ENCODE results near the gene DNAJC27.

The DNAJC27 gene

GRCh38 chr2:24908461-24908901 lies 63.3 kb downstream of the DNAJC27 start:
- no peak for DNase-seq (ENCODE audit: low read depth in 1 of 2, low spot score in 1 of 2)

GRCh38 chr2:24907116-24907515 lies 64.6 kb downstream of the DNAJC27 start:
- no peak for DNase-seq (ENCODE audit: low read depth in 1 of 2, low spot score in 1 of 2)

GRCh38 chr2:24906466-24906865 lies 65.3 kb downstream of the DNAJC27 start:
- no peak for DNase-seq (ENCODE audit: low read depth in 1 of 2, low spot score in 1 of 2)

GRCh38 chr2:24903161-24904103 lies 68.3 kb downstream of the DNAJC27 start:
- DNase-seq (ENCODE audit: low read depth in 1 of 2, low spot score in 1 of 2): no peak

GRCh38 chr2:24899361-24899910 lies 72.3 kb downstream of the DNAJC27 start:
- no peak for DNase-seq (ENCODE audit: low read depth in 1 of 2, low spot score in 1 of 2)

GRCh38 chr2:24898122-24899109 lies 73.3 kb downstream of the DNAJC27 start:
- no peak for DNase-seq (ENCODE audit: low read depth in 1 of 2, low spot score in 1 of 2)

GRCh38 chr2:24894750-24895149 lies 77.0 kb downstream of the DNAJC27 start:
- DNase-seq (ENCODE audit: low read depth in 1 of 2, low spot score in 1 of 2): no peak

GRCh38 chr2:24893934-24894333 lies 77.8 kb downstream of the DNAJC27 start:
- no peak for DNase-seq (ENCODE audit: low read depth in 1 of 2, low spot score in 1 of 2)

Data from stimulated activated CD4-positive, alpha-beta T cell treated with anti-CD3 and anti-CD28 coated beads, Interleukin-15, amount 100 ng/mL, for 1 hour (primary cell).